Fibroblast of lung (primary cell): ENCODE measurements around the gene BLACAT1. TPM values are rescaled to one million over a fixed set of nuclear protein-coding genes. Genes with fewer than 3 reads are reported as not detected.

Experiments used
- DNase-seq, 2 donors: peaks; one replicate each; pipeline versions ENCODE4 v3.0.0 to v3.0.0-alpha.2; 2010; ENCODE audit warnings: low read depth in 2 of 2
- H2AFZ ChIP-seq: 2 replicates; pipeline ENCODE4 v1.5.1; 2012; ENCODE audit warnings: low read length, control low read depth, inconsistent platforms
- H3K27ac ChIP-seq: 2 replicates; pipeline ENCODE4 v1.5.1; 2011; ENCODE audit warnings: low read length, control low read depth; ENCODE audit not compliant: insufficient read depth
- H3K27me3 ChIP-seq: 2 replicates; pipeline ENCODE4 v1.5.1; 2011; ENCODE audit warnings: mild to moderate bottlenecking, low read length; ENCODE audit not compliant: control insufficient read depth, insufficient read depth
- H3K36me3 ChIP-seq: 2 replicates; pipeline ENCODE4 v1.5.1; 2011; ENCODE audit warnings: low read length; ENCODE audit not compliant: control insufficient read depth, insufficient read depth
- H3K4me1 ChIP-seq: 2 replicates; pipeline ENCODE4 v1.5.1; 2011; ENCODE audit warnings: low read length; ENCODE audit not compliant: control insufficient read depth, insufficient read depth; ENCODE audit errors: extremely low read depth
- H3K4me2 ChIP-seq: 2 replicates; pipeline ENCODE4 v1.5.1; 2011; ENCODE audit warnings: low read length, control low read depth; ENCODE audit not compliant: insufficient read depth; ENCODE audit errors: extremely low read depth
- H3K4me3 ChIP-seq, 4 experiments: fragments of 200-600 bp in 1 of 4; sonication (generic) in 1 of 4; replicated peaks in 1 of 4; 2 replicates each; pipeline ENCODE4 v1.5.1; 2011 to 2016; ENCODE audit warnings: low read length in 4 of 4, low read depth in 3 of 4, mild to moderate bottlenecking in 3 of 4, control low read depth in 2 of 4, inconsistent platforms in 1 of 4, mixed read lengths in 1 of 4; ENCODE audit not compliant: insufficient read depth in 1 of 4; ENCODE audit errors: control extremely low read depth in 1 of 4
- H3K79me2 ChIP-seq: 2 replicates; pipeline ENCODE4 v1.5.1; 2012; ENCODE audit warnings: mild to moderate bottlenecking, low read length, inconsistent platforms; ENCODE audit not compliant: control insufficient read depth, insufficient read depth
- H3K9ac ChIP-seq: 2 replicates; pipeline ENCODE4 v1.5.1; 2011; ENCODE audit warnings: mild to moderate bottlenecking, low read length, control low read depth; ENCODE audit not compliant: insufficient read depth
- H3K9me3 ChIP-seq: 2 replicates; pipeline ENCODE4 v1.5.1; 2012; ENCODE audit warnings: low read depth, low read length; ENCODE audit not compliant: control insufficient read depth, insufficient read depth
- H4K20me1 ChIP-seq: 2 replicates; pipeline ENCODE4 v1.5.1; 2011; ENCODE audit warnings: low read length; ENCODE audit not compliant: control insufficient read depth, insufficient read depth; ENCODE audit errors: extremely low read depth
- CTCF ChIP-seq, 2 donors: IDR thresholded peaks in 1 of 2; conservative IDR thresholded peaks in 1 of 2; 1 replicate in 1 of 2; 2 replicates in 1 of 2; pipeline ENCODE4 v1.5.1; 2011 to 2012; ENCODE audit warnings: low read length in 2 of 2, control low read depth in 1 of 2, inconsistent platforms in 1 of 2, low read depth in 1 of 2, mild to moderate bottlenecking in 1 of 2
- EZH2 ChIP-seq: IDR thresholded peaks from 2 replicates; pipeline ENCODE4 v1.5.1; 2012; ENCODE audit warnings: low read length, control low read depth, mild to moderate bottlenecking; ENCODE audit errors: missing control alignments
- polyA plus RNA-seq, 2 donors: library from polyadenylated mRNA; depleted of rRNA in 1 of 2; stranded (reverse) in 1 of 2; unstranded in 1 of 2; fragments of >200 nt; gene quantifications; 2 replicates each; pipeline ENCODE4 v1.2.1, GENCODE V29; 2011 to 2012; ENCODE audit warnings: missing spikeins in 1 of 2
- total RNA-seq: library from RNA; depleted of rRNA; stranded (reverse); fragments of >200 nt; gene quantifications from 2 replicates; pipeline ENCODE4 v1.2.1, GENCODE V29; 2014

BLACAT1 gene
- total and polyA plus RNA-seq, 2 donors (not counting 1 experiment from before 2014, with no cell fraction given) = not detected

- DNase-seq = no peak
- Histone ChIP-seq H3K4me2 (no peak overlapping the region), H3K27ac (no peak overlapping the region), H4K20me1 (no peaks in the 10 kb centered on the region), H3K27me3 (peaks cover 11% of the 10 kb centered on the region), H3K4me3 (no peak overlapping the region), H3K36me3 (no peaks in the 10 kb centered on the region), H3K9ac (no peak overlapping the region), H3K4me1 (peaks cover 8% of the 10 kb centered on the region), H3K79me2 (no peaks in the 10 kb centered on the region), H2AFZ (no peak overlapping the region), H3K9me3 (no peaks in the 10 kb centered on the region)
- no peak for TF ChIP-seq CTCF (conservative IDR thresholded peaks at IDR 0.05 in 1 of 2, IDR thresholded peaks at IDR 0.05 in 1 of 2; ENCODE audit: low read depth in 1 of 2, low read length in 2 of 2)
- no peak for TF ChIP-seq EZH2
These were observed 36.9 kb upstream of the BLACAT1 start for GRCh38 chr1:205492774-205493173.

DNA sequence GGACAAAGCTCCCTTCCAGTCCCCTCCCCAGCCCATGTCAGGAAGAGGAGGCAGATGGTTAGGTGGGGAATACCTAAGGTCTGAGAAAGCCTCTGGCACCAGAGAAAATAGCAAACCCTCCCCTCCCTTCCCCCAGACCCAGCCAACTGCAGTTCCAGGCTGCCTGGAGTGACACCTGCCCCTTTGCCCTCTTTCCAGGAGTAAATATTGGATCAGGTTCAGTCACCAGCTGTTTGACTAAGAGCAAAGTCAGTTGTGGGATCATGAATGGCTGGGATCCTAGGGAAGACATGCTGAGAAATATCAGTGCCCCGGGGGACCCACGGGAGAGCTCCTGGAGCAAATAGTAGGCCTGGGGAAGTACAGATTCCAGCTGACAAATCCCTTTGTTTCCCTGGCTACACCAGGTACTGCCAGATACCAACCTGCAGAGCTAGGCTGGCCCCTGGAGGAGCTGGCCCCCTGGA lies 36.4 kb upstream of the BLACAT1 start:
- no peaks in the 10 kb centered on the region for H4K20me1 ChIP-seq
- H3K4me1 ChIP-seq = peaks cover 8% of the 10 kb centered on the region
- no peaks in the 10 kb centered on the region for H3K79me2 ChIP-seq
- H3K4me2 ChIP-seq = no peak overlapping the region
- TF ChIP-seq EZH2 (no peak), CTCF (conservative IDR thresholded peaks at IDR 0.05 in 1 of 2, IDR thresholded peaks at IDR 0.05 in 1 of 2; ENCODE audit: low read depth in 1 of 2, low read length in 2 of 2) (no peak)
- DNase-seq = no peak
- no peak overlapping the region for H2AFZ ChIP-seq
- H3K9ac ChIP-seq = no peak overlapping the region
- no peak overlapping the region for H3K27ac ChIP-seq
- no peaks in the 10 kb centered on the region for H3K36me3 ChIP-seq
- peaks cover 11% of the 10 kb centered on the region for H3K27me3 ChIP-seq
- H3K9me3 ChIP-seq = no peaks in the 10 kb centered on the region
- no peak overlapping the region for H3K4me3 ChIP-seq

GRCh38 chr1:205491794-205492193 lies 35.9 kb upstream of the BLACAT1 start:
- Histone ChIP-seq H3K27me3 (peaks cover 11% of the 10 kb centered on the region), H4K20me1 (no peaks in the 10 kb centered on the region), H3K36me3 (no peaks in the 10 kb centered on the region), H3K27ac (no peak overlapping the region), H3K9ac (no peak overlapping the region), H3K79me2 (no peaks in the 10 kb centered on the region), H3K4me2 (no peak overlapping the region), H3K9me3 (no peaks in the 10 kb centered on the region), H3K4me3 (no peak overlapping the region), H2AFZ (no peak overlapping the region), H3K4me1 (peaks cover 8% of the 10 kb centered on the region)
- TF ChIP-seq CTCF (conservative IDR thresholded peaks at IDR 0.05 in 1 of 2, IDR thresholded peaks at IDR 0.05 in 1 of 2; ENCODE audit: low read depth in 1 of 2, low read length in 2 of 2) = no peak
- TF ChIP-seq EZH2 = no peak
- no peak for DNase-seq
